Adrenal gland (tissue), 5 donors: ENCODE data around the gene DGKA.

ENCODE experiments used
- CTCF ChIP-seq, 6 experiments: fragments of 450-650 bp in 4 of 6; fragments of 200-600 bp in 2 of 6; sonication (generic) in 1 of 6; IDR thresholded peaks; 1 replicate in 5 of 6; 2 replicates in 1 of 6; pipeline versions ENCODE4 v1.5.1 to v1.8.0; 2016 to 2021; ENCODE audit warnings: antibody characterized with exemption in 6 of 6, mild to moderate bottlenecking in 2 of 6, moderate library complexity in 1 of 6
- POLR2A ChIP-seq, 2 donors: fragments of 450-650 bp; IDR thresholded peaks; one replicate each; pipeline ENCODE4 v1.6.1; 2017; ENCODE audit warnings: antibody characterized with exemption in 2 of 2, mild to moderate bottlenecking in 2 of 2, moderate library complexity in 1 of 2
- donor health status: DM: no; HTN: no; CAD: no.

- no peak for TF ChIP-seq CTCF (IDR thresholded peaks at IDR 0.05)
- TF ChIP-seq POLR2A (IDR thresholded peaks at IDR 0.05): no peak
Observed at GRCh38 chr12:55922126-55922525, 8.8 kb upstream of the DGKA start.
